Loucy (cell line): ENCODE measurements around the gene SLC27A2.
A peak's percentile ranks its signal among the peaks of the same experiment; 100 is the strongest.

Source experiments
- H2AFZ ChIP-seq: fragments of 200-600 bp; sonication (generic); 2 replicates; pipeline ENCODE4 v1.6.0; 2016; ENCODE audit warnings: antibody characterized with exemption, mild to moderate bottlenecking, low read length, moderate library complexity
- H3F3A ChIP-seq: fragments of 200-600 bp; 2 replicates; pipeline ENCODE4 v1.6.0; 2016; ENCODE audit warnings: antibody characterized with exemption, low read depth, mild to moderate bottlenecking
- H3K27me3 ChIP-seq: fragments of 200-600 bp; sonication (generic); 2 replicates; pipeline ENCODE4 v1.6.1; 2014; ENCODE audit warnings: low read length, mild to moderate bottlenecking; ENCODE audit not compliant: insufficient read depth, poor library complexity, severe bottlenecking
- H3K36me3 ChIP-seq: fragments of 200-600 bp; sonication (generic); 2 replicates; pipeline ENCODE4 v1.6.1; 2016; ENCODE audit warnings: low read length; ENCODE audit not compliant: insufficient read depth
- H3K4me1 ChIP-seq: fragments of 200-600 bp; sonication (generic); 2 replicates; pipeline ENCODE4 v1.5.1; 2014; ENCODE audit warnings: low read length, mild to moderate bottlenecking; ENCODE audit not compliant: insufficient read depth, poor library complexity, severe bottlenecking
- H3K4me2 ChIP-seq: fragments of 200-600 bp; sonication (generic); 2 replicates; pipeline ENCODE4 v1.6.0; 2014; ENCODE audit warnings: antibody characterized with exemption, low read length, low read depth, mild to moderate bottlenecking; ENCODE audit not compliant: poor library complexity, severe bottlenecking
- H3K4me3 ChIP-seq: fragments of 200-600 bp; sonication (generic); 2 replicates; pipeline ENCODE4 v1.5.1; 2014; ENCODE audit warnings: low read length, mild to moderate bottlenecking, mixed read lengths; ENCODE audit not compliant: poor library complexity, severe bottlenecking
- H3K79me2 ChIP-seq: fragments of 200-600 bp; sonication (generic); 2 replicates; pipeline ENCODE4 v1.6.1; 2014; ENCODE audit warnings: low read length; ENCODE audit not compliant: insufficient read depth
- H3K9ac ChIP-seq: fragments of 200-600 bp; sonication (generic); 2 replicates; pipeline ENCODE4 v1.6.0; 2014; ENCODE audit warnings: mild to moderate bottlenecking, low read depth, low read length, moderate library complexity; ENCODE audit not compliant: poor library complexity, severe bottlenecking
- H3K9me2 ChIP-seq: fragments of 200-600 bp; sonication (generic); replicated peaks from 2 replicates; pipeline ENCODE4 v1.6.1; 2016; ENCODE audit warnings: low read depth, low read length, mixed read lengths
- H3K9me3 ChIP-seq: fragments of 200-600 bp; sonication (generic); 2 replicates; pipeline ENCODE4 v1.6.1; 2014; ENCODE audit warnings: mild to moderate bottlenecking, antibody characterized with exemption, low read length, low read depth; ENCODE audit not compliant: insufficient read depth
- H4K20me1 ChIP-seq: fragments of 200-600 bp; sonication (generic); 2 replicates; pipeline ENCODE4 v1.6.0; 2014; ENCODE audit warnings: antibody characterized with exemption, low read length, mild to moderate bottlenecking; ENCODE audit not compliant: insufficient read depth, poor library complexity, severe bottlenecking
- EZH2phosphoT487 ChIP-seq: fragments of 200-600 bp; IDR thresholded peaks from 2 replicates; pipeline ENCODE4 v1.6.1; 2018; ENCODE audit warnings: antibody characterized with exemption, mild to moderate bottlenecking, moderate library complexity, borderline replicate concordance
- TF ChIP-seq, protein P1 (sequence below): fragments of 200-600 bp; sonication (generic); conservative IDR thresholded peaks from 2 replicates; pipeline ENCODE4 v1.5.1; 2014; ENCODE audit warnings: mild to moderate bottlenecking, antibody characterized with exemption, low read length

Gene SLC27A2

DNA sequence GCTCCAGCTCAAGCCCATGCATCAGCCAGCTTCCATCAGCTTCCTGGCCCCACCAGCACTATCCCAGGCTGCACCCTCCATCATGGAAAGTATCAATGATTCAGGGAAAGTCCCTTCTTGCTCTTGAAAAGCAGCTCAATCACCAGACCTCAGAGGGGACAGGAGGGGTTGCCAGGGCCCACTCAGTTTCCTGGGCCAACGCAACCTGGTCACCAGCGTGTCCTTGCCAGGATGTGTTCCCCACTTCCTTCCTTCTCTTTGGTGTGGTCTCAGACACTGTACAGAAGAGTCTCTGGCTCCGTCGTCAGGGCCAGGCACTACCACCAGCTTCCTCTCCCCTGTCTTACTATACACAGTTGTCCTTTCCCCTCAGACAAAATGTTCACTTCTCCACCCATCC is 80.5 kb downstream of the SLC27A2 start:
- H3K9me2 ChIP-seq, result no peaks in the 10 kb centered on the region
- peaks cover 82% of the 10 kb centered on the region for H3K4me1 ChIP-seq
- H3K27me3 ChIP-seq, result no peaks in the 10 kb centered on the region
- H2AFZ ChIP-seq, result no peak overlapping the region
- peaks cover 18% of the 10 kb centered on the region for H3F3A ChIP-seq
- TF ChIP-seq EZH2phosphoT487, result no peak; the same call in 1 of the 2 replicates
- TF ChIP-seq, protein P1, sequence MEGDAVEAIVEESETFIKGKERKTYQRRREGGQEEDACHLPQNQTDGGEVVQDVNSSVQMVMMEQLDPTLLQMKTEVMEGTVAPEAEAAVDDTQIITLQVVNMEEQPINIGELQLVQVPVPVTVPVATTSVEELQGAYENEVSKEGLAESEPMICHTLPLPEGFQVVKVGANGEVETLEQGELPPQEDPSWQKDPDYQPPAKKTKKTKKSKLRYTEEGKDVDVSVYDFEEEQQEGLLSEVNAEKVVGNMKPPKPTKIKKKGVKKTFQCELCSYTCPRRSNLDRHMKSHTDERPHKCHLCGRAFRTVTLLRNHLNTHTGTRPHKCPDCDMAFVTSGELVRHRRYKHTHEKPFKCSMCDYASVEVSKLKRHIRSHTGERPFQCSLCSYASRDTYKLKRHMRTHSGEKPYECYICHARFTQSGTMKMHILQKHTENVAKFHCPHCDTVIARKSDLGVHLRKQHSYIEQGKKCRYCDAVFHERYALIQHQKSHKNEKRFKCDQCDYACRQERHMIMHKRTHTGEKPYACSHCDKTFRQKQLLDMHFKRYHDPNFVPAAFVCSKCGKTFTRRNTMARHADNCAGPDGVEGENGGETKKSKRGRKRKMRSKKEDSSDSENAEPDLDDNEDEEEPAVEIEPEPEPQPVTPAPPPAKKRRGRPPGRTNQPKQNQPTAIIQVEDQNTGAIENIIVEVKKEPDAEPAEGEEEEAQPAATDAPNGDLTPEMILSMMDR, result no peak
- H4K20me1 ChIP-seq, result no peaks in the 10 kb centered on the region
- H3K9ac ChIP-seq, result peak overlapping the region; percentile 64
- 0 out of 2 replicates have a peak, but pooled peaks cover 3% of the 10 kb centered on the region for H3K9me3 ChIP-seq
- peak overlapping the region; percentile 75 for H3K4me2 ChIP-seq
- H3K79me2 ChIP-seq, result no peaks in the 10 kb centered on the region
- H3K36me3 ChIP-seq, result no peaks in the 10 kb centered on the region
- peak overlapping the region; percentile 52 for H3K4me3 ChIP-seq

DNA sequence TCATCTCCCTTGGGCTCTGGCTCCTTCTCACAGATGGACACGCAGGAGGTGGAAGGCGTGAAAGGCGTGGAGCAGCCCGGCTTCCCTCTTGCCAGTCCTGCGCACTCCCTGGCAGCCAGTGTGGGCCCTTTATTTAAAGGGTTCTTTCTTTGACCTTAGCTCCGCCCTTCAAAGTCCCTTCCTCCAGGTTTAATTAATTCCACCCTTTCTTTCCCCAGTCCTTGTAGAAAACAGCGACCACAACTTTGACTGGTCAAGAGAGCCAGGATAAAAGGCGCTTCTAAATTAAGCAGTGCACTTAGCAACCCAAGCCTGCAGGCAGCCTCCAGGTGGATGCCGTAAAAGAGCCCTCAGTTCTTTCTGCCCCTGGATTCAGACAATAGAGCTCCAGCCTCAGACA is 83.6 kb downstream of the SLC27A2 start, which contains the start of gene HDC:
Gene HDC (minus strand): TSS at position 107 of the 400 bp plus-strand sequence. CDS start 103 bp downstream, at position 4.
- Histone ChIP-seq H3K36me3 (no peaks in the 10 kb centered on the region), H3K9ac (peak within 1 kb of the TSS; percentile 8)

DNA sequence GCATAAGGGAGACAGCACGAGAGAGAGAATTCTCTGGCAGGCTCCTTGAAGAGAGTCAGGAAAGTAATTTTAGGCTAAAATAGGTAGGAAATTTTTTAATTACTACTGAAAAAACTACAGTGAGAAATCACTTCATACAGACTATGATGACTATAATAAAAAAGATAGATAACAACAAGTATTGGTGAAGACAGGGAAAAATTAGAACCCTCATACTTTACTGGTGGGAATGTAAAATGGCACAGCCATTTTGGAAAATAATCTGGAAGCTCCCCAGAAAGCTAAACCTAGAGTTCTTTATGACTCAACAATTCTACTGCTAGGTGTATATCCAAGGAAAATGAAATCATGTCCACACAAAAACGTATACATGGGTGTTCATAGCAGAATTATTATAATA is 85.6 kb downstream of the SLC27A2 start:
- Histone ChIP-seq H3K4me1 (peaks cover 34% of the 10 kb centered on the region), H3K36me3 (no peaks in the 10 kb centered on the region), H3K27me3 (no peaks in the 10 kb centered on the region), H3K9ac (no peak overlapping the region), H3K79me2 (no peaks in the 10 kb centered on the region), H3K9me2 (no peaks in the 10 kb centered on the region), H3F3A (no peaks in the 10 kb centered on the region), H4K20me1 (no peaks in the 10 kb centered on the region), H3K4me2 (no peak overlapping the region), H2AFZ (no peak overlapping the region), H3K4me3 (no peak overlapping the region), H3K9me3 (0 out of 2 replicates have a peak, but pooled peaks cover 8% of the 10 kb centered on the region)
- TF ChIP-seq, protein P1, result no peak
- TF ChIP-seq EZH2phosphoT487, result no peak

More for the DNA sequence above, 83.6 kb downstream of the SLC27A2 start, which contains the start of gene HDC:
- Histone ChIP-seq H4K20me1 (no peaks in the 10 kb centered on the region), H3F3A (peaks cover 6% of the 10 kb centered on the region), H3K4me2 (peak within 1 kb of the TSS; percentile 7), H3K4me1 (peaks cover 53% of the 10 kb centered on the region), H2AFZ (peak within 1 kb of the TSS; percentile 53), H3K9me2 (no peaks in the 10 kb centered on the region), H3K4me3 (no peak within 1 kb of the TSS), H3K9me3 (0 out of 2 replicates have a peak, but pooled peaks cover 8% of the 10 kb centered on the region), H3K27me3 (no peaks in the 10 kb centered on the region), H3K79me2 (no peaks in the 10 kb centered on the region)
- TF ChIP-seq EZH2phosphoT487, result no peak
- TF ChIP-seq, protein P1, result no peak
